ENCODE measurements around the gene ITPK1.

GRCh38 chr14:92938890-92939671, 176.6 kb downstream of the ITPK1 start:
- TF ChIP-seq POLR2A (IDR thresholded peaks at IDR 0.05; ENCODE audit: low read depth) (no peak), POLR2AphosphoS5 (IDR thresholded peaks at IDR 0.05) (no peak), CTCF (IDR thresholded peaks at IDR 0.05) (no peak), EP300 (IDR thresholded peaks at IDR 0.05) (no peak)

Measured in esophagus muscularis mucosa (tissue), 4 donors.